Kidney epithelial cell (primary cell): ENCODE data around the gene NDUFA8. TPM values are rescaled to one million over a fixed set of nuclear protein-coding genes. Genes with fewer than 3 reads are reported as not detected.
"Not testable (repeated sequence)": the region's sequence is repeated elsewhere in the genome, so short reads cannot be mapped to it uniquely, and the experiment has no call there.

ENCODE experiments used
- DNase-seq: peaks from one replicate; pipeline ENCODE4 v3.0.0-alpha.2; 2010; ENCODE audit warnings: low read depth
- H3K27me3 ChIP-seq: 2 replicates; pipeline ENCODE4 v1.6.0; 2011; ENCODE audit warnings: low read length; ENCODE audit not compliant: control insufficient read depth, insufficient read depth
- H3K36me3 ChIP-seq: 2 replicates; pipeline ENCODE4 v1.5.1; 2011; ENCODE audit warnings: low read length; ENCODE audit not compliant: control insufficient read depth, insufficient read depth
- H3K4me3 ChIP-seq: 2 replicates; pipeline ENCODE4 v1.5.1; 2011; ENCODE audit warnings: low read depth, mild to moderate bottlenecking, control low read depth, low read length
- CTCF ChIP-seq: IDR thresholded peaks from 2 replicates; pipeline ENCODE4 v1.5.1; 2011; ENCODE audit warnings: mild to moderate bottlenecking, moderate library complexity, low read length, control low read depth, inconsistent platforms; ENCODE audit not compliant: insufficient read depth, poor library complexity, severe bottlenecking
- total RNA-seq: library from RNA; depleted of rRNA; stranded (reverse); fragments of >200 nt; gene quantifications from 2 replicates; pipeline ENCODE4 v1.2.3, GENCODE V29; 2015

The NDUFA8 gene
- total RNA-seq, 1 donor from 2014 or later = 42.7 TPM

DNA sequence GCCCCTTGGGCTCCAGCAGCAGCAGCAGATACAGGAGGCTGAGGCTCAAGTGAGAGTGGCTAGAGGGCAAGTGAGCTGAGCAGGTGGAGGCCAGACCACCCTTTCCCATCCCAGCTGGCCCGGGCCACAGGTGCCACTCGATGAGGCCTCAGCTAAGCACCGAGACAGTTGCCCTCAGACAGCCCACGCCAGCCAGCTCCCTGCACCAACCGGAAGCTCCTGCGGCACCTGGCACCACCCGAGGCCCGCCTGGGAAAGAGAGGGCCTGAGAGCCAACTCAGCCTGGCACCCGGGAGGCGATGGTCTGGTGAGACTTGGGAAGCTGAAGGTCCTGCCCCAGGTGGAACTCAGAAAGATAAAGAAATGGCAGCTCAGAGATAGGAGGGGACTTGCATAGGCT is 38.2 kb downstream of the NDUFA8 start:
- no peak overlapping the region for H3K4me3 ChIP-seq
- TF ChIP-seq CTCF = no peak
- no peak for DNase-seq
- no peaks in the 10 kb centered on the region for H3K36me3 ChIP-seq
- peaks cover 5% of the 10 kb centered on the region for H3K27me3 ChIP-seq

GRCh38 chr9:122120316-122121071 is 39.1 kb downstream of the NDUFA8 start:
- no peak for TF ChIP-seq CTCF
- no peaks in the 10 kb centered on the region for H3K36me3 ChIP-seq
- H3K27me3 ChIP-seq = peaks cover 2% of the 10 kb centered on the region
- no peak overlapping the region for H3K4me3 ChIP-seq
- DNase-seq = no peak

DNA sequence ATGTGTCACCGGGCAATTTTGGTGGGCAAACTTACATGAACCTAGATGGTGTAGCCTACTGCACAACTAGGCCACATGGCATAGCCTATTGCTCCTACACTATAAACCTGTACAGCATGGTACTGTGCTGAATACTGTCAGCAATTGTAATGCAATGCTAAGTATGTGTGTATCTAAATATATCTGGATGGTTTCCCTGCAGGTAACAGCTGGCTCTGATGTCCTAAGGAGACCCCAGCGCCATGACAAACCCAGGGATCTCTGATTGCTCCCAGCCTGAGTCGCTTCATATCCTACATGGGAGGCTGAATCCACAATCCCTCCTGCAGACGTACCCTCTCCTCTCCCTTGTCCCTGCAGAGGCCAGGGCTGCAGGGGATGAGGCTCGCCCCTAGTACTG is 39.9 kb downstream of the NDUFA8 start:
- H3K27me3 ChIP-seq = peaks cover 2% of the 10 kb centered on the region
- no peaks in the 10 kb centered on the region for H3K36me3 ChIP-seq
- no peak for DNase-seq
- no peak for TF ChIP-seq CTCF
- no peak overlapping the region for H3K4me3 ChIP-seq

DNA sequence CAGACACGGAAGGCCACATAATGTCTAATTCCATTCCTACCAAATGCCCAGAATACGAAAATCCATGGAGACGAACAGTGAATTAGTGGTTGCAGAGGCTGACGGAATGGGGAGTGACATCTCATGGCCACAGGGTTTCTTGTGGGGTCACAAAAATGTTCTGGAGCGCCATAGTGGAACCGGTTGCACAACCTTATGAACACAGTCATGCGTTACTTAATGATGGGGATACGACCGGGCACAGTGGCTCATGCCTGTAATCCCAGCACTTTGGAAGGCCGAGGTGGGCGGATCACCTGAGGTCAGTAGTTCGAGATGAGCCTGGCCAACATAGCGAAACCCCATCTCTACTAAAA is 40.4 kb downstream of the NDUFA8 start:
- TF ChIP-seq CTCF = no peak
- no peaks in the 10 kb centered on the region for H3K36me3 ChIP-seq
- no peak overlapping the region for H3K4me3 ChIP-seq
- no peak for DNase-seq
- peaks cover 2% of the 10 kb centered on the region for H3K27me3 ChIP-seq

- TF ChIP-seq CTCF = no peak
- no peak for DNase-seq
- H3K4me3 ChIP-seq = no peak overlapping the region
- H3K36me3 ChIP-seq = no peaks in the 10 kb centered on the region
- H3K27me3 ChIP-seq = no peaks in the 10 kb centered on the region
Observed at GRCh38 chr9:122118343-122119165, 41.0 kb downstream of the NDUFA8 start.

- not testable (repeated sequence) for H3K4me3 ChIP-seq, DNase-seq, H3K27me3 ChIP-seq, H3K36me3 ChIP-seq
Observed at GRCh38 chr9:122117241-122117640, 42.3 kb downstream of the NDUFA8 start.
